Dendritic cell treated with granulocyte-macrophage colony-stimulating factor and Interleukin-4, amounts not matched to agents 40 ng/mL and 50 ng/mL, for 4 days (primary cell): ENCODE measurements around the gene MAP4K3.
A peak's percentile ranks its signal among the peaks of the same experiment; 100 is the strongest.

Experiments
- H3K27ac Mint-ChIP-seq: one replicate; pipeline ENCODE4 v1.8.0; 2022; ENCODE audit warnings: mild to moderate bottlenecking, mixed read lengths
- H3K27me3 Mint-ChIP-seq: one replicate; pipeline ENCODE4 v1.8.0; 2022; ENCODE audit warnings: mild to moderate bottlenecking, mixed read lengths
- H3K36me3 Mint-ChIP-seq: one replicate; pipeline ENCODE4 v1.8.0; 2022; ENCODE audit warnings: low read depth, mixed read lengths
- H3K4me1 Mint-ChIP-seq: one replicate; pipeline ENCODE4 v1.8.0; 2022; ENCODE audit warnings: low read depth, mixed read lengths
- H3K4me3 Mint-ChIP-seq: one replicate; pipeline ENCODE4 v1.8.0; 2022; ENCODE audit warnings: mild to moderate bottlenecking, moderate library complexity, mixed read lengths
- H3K9me3 Mint-ChIP-seq: one replicate; pipeline ENCODE4 v1.8.0; 2022; ENCODE audit warnings: mixed read lengths
- intact Hi-C: fragments of 100-400 bp; cut with micrococcal nuclease; formaldehyde crosslinking; loops from one replicate; pipeline ENCODE4 v1.15.0; 2022

MAP4K3 gene

GRCh38 chr2:39436592-39437521 is at the start of gene MAP4K3:
MAP4K3 (minus strand) TSS chr2:39437285; CDS start chr2:39436987, 298 bp downstream.
- Mint-ChIP-seq H3K27ac (peak within 1 kb of the TSS; percentile 89), H3K27me3 (peaks cover 7% of the 10 kb centered on the region), H3K9me3 (peaks cover under 1% of the 10 kb centered on the region), H3K36me3 (peaks cover 14% of the 10 kb centered on the region), H3K4me1 (peaks cover 45% of the 10 kb centered on the region), H3K4me3 (peak within 1 kb of the TSS; percentile 92)
- intact Hi-C loops = loop anchor here (5.0 to 10.0 kb wide), 4 partner anchors 55 to 340 kb away; partner anchors contain the start of gene THUMPD2

DNA sequence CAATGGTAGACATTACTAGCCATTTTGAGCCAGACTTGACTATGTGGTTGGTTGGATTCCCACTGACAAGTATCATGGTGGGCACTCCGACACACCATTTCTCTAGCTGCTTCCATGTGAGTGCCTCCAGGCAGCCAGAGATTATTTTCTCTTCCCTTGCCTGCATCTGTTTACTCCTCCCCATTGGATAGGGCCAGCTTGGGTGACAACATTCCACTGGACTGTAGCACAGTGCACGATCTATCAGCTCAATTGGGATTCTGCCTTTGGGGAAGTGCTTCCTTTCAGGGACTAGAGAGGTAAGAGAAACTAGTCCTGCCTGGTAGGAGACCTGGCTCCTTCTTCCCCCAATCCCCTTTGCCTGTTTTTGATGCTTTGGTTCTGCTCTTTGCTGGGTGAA is 49.0 kb upstream of the MAP4K3 start:
- Mint-ChIP-seq H3K4me1 (peaks cover 37% of the 10 kb centered on the region), H3K36me3 (no peaks in the 10 kb centered on the region), H3K4me3 (no peak overlapping the region), H3K9me3 (no peaks in the 10 kb centered on the region), H3K27me3 (peaks cover 38% of the 10 kb centered on the region), H3K27ac (peak overlapping the region; percentile 42)
- intact Hi-C loops = no loop called here

DNA sequence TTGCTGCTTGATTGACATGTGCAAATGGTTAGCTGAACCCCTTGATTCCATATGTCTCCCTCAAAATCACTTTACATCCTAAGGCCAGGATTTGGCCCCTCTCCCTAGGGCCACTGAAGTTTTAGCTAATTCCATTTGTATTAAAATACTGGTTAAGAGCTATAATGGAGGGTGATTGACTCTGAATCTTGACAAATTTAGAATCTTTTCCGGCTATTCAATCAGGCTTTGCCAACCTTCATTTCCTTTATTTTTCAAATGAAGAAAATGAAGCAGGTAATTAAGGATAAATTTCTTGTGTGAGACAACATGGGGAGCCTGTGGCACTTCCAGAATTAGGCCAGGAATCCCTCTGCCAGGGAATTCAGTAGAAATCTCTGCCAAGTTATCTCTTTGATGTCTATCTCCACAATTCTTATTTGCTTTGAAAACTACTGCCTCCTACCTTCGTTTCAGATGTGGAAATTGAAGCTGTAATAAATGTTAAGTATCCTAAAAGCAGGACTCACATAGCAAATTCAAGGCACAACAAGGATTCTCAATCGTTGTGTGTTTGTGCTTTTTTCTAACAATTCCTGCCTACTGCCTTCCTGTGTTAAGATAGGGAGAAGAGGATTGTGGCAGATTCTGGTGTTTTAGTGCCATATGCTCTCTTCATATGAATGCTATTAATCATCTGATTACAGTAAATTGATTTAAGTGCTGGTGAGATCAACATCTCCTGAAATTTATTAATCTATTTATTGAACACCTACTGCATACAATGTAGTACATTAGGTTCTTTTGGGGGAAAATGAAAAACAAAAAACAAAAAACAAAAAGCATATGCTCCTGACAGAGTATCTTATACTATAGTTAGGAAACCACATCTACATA is 47.8 kb upstream of the MAP4K3 start:
- Mint-ChIP-seq H3K4me3 (no peak overlapping the region), H3K27ac (no peak overlapping the region), H3K36me3 (no peaks in the 10 kb centered on the region), H3K27me3 (peaks cover 31% of the 10 kb centered on the region), H3K9me3 (no peaks in the 10 kb centered on the region), H3K4me1 (peaks cover 31% of the 10 kb centered on the region)
- intact Hi-C loops = no loop called here

- Mint-ChIP-seq H3K27ac (no peak overlapping the region), H3K4me1 (peaks cover 31% of the 10 kb centered on the region), H3K4me3 (no peak overlapping the region), H3K36me3 (no peaks in the 10 kb centered on the region), H3K27me3 (peaks cover 27% of the 10 kb centered on the region), H3K9me3 (no peaks in the 10 kb centered on the region)
- intact Hi-C loops = no loop called here
Observed at GRCh38 chr2:39484206-39484605, 47.1 kb upstream of the MAP4K3 start.

DNA sequence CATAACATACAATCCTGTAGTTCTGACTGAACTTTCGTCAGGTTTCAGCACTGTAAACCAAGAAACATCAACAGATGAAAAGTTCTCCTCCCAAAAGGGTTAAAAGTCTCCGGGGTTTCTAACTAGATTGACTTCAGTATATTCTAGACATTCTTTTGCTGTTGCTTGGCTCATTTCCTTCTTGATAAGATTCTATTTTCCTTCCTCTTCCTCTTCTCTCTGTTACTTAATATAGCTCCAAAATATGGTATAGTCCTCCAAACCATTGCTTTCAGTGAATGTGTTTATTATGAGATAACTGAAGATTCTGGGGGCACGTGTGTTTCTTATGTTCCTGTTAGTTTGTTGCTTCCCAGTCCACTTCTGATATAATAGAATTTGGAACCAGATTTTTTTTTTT is 46.4 kb upstream of the MAP4K3 start:
- Mint-ChIP-seq H3K27ac (no peak overlapping the region), H3K4me1 (peaks cover 29% of the 10 kb centered on the region), H3K27me3 (peaks cover 25% of the 10 kb centered on the region), H3K36me3 (no peaks in the 10 kb centered on the region), H3K4me3 (no peak overlapping the region), H3K9me3 (peaks cover 2% of the 10 kb centered on the region)
- intact Hi-C loops = no loop called here

DNA sequence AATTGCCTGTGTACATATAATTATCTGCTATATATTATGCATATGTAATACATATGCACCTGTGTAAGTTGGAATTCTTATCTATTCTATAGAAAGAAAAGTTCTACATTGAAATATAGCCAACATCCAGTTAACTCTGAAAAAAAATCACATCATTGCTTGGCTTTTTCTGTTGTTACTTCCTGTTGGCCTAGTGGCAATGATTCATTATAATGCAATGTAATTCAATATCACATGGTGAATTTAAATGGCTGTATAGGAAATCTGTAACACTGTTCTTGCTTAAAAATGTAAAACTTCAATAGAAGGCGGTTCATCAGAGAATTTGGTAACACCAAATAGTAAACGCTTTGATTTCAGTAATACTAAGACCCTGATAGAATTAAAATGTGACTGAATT is 44.5 kb upstream of the MAP4K3 start:
- Mint-ChIP-seq H3K36me3 (peaks cover 7% of the 10 kb centered on the region), H3K4me3 (no peak overlapping the region), H3K27me3 (peaks cover 25% of the 10 kb centered on the region), H3K9me3 (peaks cover 13% of the 10 kb centered on the region), H3K27ac (no peak overlapping the region), H3K4me1 (peaks cover 21% of the 10 kb centered on the region)
- intact Hi-C loops = no loop called here

DNA sequence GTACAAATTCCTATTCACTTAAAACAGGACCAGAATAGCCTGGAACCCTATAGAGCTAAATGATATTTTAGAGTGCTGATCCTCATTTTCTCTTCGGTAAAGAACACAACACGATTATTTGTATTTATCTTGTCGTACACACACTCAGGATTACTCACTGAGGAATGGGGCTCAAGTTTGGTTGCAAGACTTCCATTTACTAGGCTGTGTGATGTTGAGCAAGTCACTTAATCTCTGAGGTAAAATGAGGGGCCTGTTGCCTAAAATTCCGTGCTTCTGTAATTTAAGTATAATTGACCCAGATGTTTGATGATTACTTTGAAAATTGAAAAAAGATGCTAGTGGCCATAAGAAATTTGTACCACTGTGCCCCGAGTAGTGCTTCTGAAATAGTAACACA is 42.6 kb upstream of the MAP4K3 start:
- peaks cover 18% of the 10 kb centered on the region for H3K27me3 Mint-ChIP-seq
- intact Hi-C loops = no loop called here
- H3K36me3 Mint-ChIP-seq = peaks cover 7% of the 10 kb centered on the region
- H3K4me3 Mint-ChIP-seq = no peak overlapping the region
- H3K4me1 Mint-ChIP-seq = peaks cover 19% of the 10 kb centered on the region
- peaks cover 13% of the 10 kb centered on the region for H3K9me3 Mint-ChIP-seq
- H3K27ac Mint-ChIP-seq = no peak overlapping the region

DNA sequence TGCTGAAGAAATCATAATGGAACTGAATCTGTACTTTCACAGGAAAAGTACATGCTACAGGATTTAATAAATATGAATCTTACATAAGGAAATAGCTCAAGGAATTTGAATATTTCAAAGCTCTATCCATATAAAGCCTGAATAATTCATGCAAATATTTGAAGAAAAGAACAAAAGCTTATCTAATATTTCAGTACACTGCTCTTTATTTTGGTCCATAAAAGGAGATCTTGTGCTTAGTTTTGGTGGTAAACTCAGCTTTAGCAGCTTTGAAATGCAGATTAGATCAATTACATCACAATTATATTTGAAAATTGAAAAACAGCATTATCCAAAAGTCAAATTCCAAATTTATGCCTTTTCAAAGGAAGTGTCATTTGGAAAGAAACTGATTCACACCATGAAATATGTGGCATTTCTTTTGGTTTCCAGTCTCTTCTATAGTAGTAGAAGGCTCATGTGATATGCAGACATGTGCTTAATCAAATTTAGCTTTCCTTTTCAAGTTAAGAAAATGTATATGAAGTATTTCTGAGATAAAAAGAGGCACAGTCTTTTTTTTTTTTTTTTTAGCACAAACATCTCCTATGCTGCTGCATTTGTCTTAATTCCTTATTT is 42.1 kb upstream of the MAP4K3 start:
- intact Hi-C loops = no loop called here

DNA sequence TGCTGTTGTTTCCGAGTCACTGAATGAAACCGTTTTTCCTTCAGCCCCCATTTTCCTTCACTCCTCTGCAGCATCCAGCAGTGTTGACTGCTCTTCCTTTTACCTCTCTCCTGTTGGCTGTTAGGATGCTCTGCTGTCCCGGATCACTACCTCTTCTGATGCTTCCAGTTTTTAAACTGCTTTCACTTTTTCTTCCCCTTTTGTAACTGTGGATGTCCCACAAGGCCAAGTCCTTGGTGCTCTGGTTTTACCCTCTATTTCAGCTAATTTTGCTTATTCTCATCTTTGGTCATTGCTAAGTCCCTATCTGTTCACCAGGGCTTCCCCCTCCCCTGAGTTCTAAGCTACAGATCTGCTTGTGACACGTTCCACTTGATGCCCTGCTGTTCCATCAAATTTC is 39.4 kb upstream of the MAP4K3 start:
- Mint-ChIP-seq H3K27ac (no peak overlapping the region), H3K4me1 (peaks cover 12% of the 10 kb centered on the region), H3K9me3 (peaks cover 13% of the 10 kb centered on the region), H3K27me3 (peaks cover 11% of the 10 kb centered on the region), H3K4me3 (no peak overlapping the region), H3K36me3 (peaks cover 7% of the 10 kb centered on the region)
- intact Hi-C loops = no loop called here

More for the DNA sequence above, 42.1 kb upstream of the MAP4K3 start:
- Mint-ChIP-seq H3K36me3 (peaks cover 7% of the 10 kb centered on the region), H3K4me1 (peaks cover 19% of the 10 kb centered on the region), H3K27me3 (peaks cover 15% of the 10 kb centered on the region), H3K9me3 (peaks cover 13% of the 10 kb centered on the region), H3K27ac (no peak overlapping the region), H3K4me3 (no peak overlapping the region)

- Mint-ChIP-seq H3K27me3 (peaks cover 12% of the 10 kb centered on the region), H3K36me3 (peaks cover 7% of the 10 kb centered on the region), H3K4me1 (peaks cover 24% of the 10 kb centered on the region), H3K27ac (no peak overlapping the region), H3K9me3 (peaks cover 13% of the 10 kb centered on the region), H3K4me3 (no peak overlapping the region)
- intact Hi-C loops = no loop called here
Observed at GRCh38 chr2:39475006-39475405, 37.9 kb upstream of the MAP4K3 start.

DNA sequence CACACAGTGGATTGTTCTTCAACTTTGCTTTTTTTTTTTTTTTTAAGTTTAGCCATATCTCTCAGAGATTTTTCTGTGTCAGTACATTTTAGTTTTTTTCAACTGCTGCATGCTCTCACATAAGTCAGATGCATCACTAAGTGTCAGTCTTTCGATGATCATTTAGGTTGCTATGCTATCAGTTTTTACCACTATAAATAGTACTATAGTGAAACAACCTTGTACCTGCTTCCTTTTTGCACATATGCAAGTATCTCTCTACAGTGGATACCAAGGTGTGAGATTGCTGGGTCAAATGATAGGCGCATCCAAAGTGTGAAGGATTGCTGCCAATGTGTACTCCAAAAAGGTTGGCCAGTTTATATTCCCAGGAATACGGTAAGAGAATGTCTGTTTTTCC is 33.5 kb upstream of the MAP4K3 start:
- H3K9me3 Mint-ChIP-seq = no peaks in the 10 kb centered on the region
- H3K27ac Mint-ChIP-seq = no peak overlapping the region
- H3K27me3 Mint-ChIP-seq = peaks cover 8% of the 10 kb centered on the region
- no peak overlapping the region for H3K4me3 Mint-ChIP-seq
- H3K36me3 Mint-ChIP-seq = no peaks in the 10 kb centered on the region
- peaks cover 39% of the 10 kb centered on the region for H3K4me1 Mint-ChIP-seq
- intact Hi-C loops = no loop called here

DNA sequence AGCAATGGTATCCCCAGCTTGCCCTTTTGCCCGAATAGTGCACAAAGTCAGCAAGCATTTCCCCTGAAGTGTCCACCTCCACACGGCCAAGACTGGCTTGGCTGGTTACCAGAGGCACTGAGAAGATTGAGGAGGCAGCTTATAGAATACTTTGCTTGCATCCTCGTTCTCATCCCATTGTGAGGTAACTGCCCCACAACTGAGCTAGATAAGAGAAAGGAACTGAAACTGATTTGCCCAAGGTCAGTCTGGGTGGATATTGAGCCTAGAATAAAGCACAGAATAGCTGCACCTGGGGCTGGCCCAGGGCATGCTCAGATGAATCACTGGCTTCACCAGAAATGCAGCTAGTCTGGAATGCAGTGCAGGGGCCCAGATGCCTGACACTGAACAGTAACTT is 32.7 kb upstream of the MAP4K3 start:
- no peaks in the 10 kb centered on the region for H3K36me3 Mint-ChIP-seq
- H3K4me3 Mint-ChIP-seq = no peak overlapping the region
- peaks cover 39% of the 10 kb centered on the region for H3K4me1 Mint-ChIP-seq
- no peaks in the 10 kb centered on the region for H3K9me3 Mint-ChIP-seq
- H3K27me3 Mint-ChIP-seq = peaks cover 9% of the 10 kb centered on the region
- H3K27ac Mint-ChIP-seq = no peak overlapping the region
- intact Hi-C loops = no loop called here

DNA sequence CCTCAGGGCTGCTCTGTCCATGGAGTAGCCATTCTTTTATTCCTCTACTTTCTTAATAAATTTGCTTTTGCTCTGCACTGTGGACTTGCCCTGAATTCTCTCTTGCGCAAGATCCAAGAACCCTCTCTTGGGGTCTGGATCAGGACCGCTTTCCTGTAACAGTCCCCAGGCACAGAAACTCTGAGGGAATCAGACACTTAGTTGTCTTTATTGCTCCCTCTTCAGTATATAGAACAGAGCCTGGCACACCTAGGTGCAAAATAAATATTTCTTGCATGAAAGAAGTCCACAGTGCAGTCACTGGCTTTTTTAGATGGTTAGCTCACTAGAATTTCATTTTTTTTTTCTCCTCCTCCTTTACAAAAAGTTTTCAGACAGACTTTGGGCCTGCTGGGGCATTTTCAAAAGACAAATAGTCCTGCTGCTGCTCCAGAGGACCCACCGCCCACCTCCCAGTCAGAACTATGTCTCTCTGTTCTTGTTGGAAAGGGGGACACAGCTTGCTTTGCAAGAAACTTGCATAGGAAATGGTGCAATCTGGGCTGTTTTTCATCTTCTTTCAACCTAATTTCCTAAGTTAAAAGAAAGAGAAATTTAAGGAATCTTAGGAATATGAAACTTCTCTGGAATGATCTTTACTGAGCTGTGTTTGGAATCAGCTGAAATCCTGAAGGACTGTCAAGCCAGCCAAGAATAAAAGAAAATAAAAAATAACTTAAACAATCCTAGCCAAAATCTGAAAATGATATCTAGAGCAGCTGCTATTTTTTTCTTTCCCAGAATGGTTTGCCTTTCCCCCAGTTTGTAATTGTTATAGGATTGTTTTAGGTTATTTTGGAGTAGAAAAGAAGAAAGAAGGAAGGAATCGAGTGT is 31.7 kb upstream of the MAP4K3 start:
- peaks cover 9% of the 10 kb centered on the region for H3K27me3 Mint-ChIP-seq
- no peaks in the 10 kb centered on the region for H3K36me3 Mint-ChIP-seq
- H3K9me3 Mint-ChIP-seq = no peaks in the 10 kb centered on the region
- intact Hi-C loops = no loop called here
- H3K27ac Mint-ChIP-seq = no peak overlapping the region
- peaks cover 39% of the 10 kb centered on the region for H3K4me1 Mint-ChIP-seq
- H3K4me3 Mint-ChIP-seq = no peak overlapping the region
